Measurements from ENCODE around the gene GLI2. TPM values are rescaled to one million over a fixed set of nuclear protein-coding genes. Genes with fewer than 3 reads are reported as not detected.

Gene GLI2
- 13.0 and 18.4 TPM in 2 replicates for total RNA-seq (2014; rRNA removed; shearing (Covaris generic))

DNA sequence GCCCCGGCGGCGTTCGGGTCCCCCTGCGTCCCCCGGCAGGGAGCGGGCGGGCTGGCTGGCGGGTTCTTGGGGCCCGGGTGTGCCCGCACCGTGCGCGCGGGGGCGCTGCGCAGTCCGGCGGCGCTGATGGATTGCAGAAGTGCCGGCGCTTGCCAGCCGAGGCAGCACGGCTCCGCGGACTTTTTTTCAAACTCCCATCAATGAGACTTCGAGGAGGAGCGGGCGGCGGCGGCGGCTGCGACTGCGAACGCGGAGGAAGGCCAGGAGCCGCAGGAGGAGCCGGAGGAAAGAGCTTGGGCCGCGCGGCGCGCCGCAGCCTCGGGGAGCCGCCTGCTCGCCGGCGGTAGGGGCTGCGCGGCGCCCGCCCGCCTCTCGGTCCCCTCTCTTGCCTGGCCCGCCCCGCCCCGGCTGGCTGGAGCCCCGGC is at the start of gene GLI2:
GLI2 (plus strand) TSS at position 123 of the 425 bp plus-strand sequence. CDS start 61,453 bp downstream, outside the sequence.
- Histone ChIP-seq H3K4me1 (peaks cover 29% of the 10 kb centered on the region), H3K27ac (peak within 1 kb of the TSS; percentile 69), H3K9me3 (replicated peaks) (no peaks in the 10 kb centered on the region), H3K27me3 (no peaks in the 10 kb centered on the region), H3K36me3 (no peaks in the 10 kb centered on the region), H3K4me3 (peak within 1 kb of the TSS; percentile 88)
- peak; percentile 84 to 88 for DNase-seq

DNA sequence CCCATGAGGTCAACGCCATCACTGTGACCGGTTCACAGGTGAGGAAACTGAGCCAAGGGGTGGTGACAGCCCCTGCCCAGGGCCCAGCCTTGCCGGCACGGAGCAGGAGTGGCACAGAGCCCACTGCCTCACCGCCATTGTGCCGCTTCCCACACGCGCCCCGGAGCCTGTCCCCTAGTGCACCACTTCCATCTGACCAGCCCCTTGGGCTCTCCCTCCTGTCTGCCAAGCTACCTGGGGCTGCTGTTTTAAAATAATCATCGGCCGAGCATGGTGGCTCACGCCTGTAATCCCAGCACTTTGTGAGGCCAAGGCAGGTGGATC is 49.7 kb upstream of the GLI2 start:
- Histone ChIP-seq H3K4me3 (no peak overlapping the region), H3K9me3 (replicated peaks) (no peaks in the 10 kb centered on the region; the same call in 1 of the 2 replicates), H3K36me3 (no peaks in the 10 kb centered on the region), H3K4me1 (peaks cover 11% of the 10 kb centered on the region; the same call in 1 of the 2 replicates), H3K27ac (no peak overlapping the region), H3K27me3 (no peaks in the 10 kb centered on the region)
- DNase-seq: no peak

DNA sequence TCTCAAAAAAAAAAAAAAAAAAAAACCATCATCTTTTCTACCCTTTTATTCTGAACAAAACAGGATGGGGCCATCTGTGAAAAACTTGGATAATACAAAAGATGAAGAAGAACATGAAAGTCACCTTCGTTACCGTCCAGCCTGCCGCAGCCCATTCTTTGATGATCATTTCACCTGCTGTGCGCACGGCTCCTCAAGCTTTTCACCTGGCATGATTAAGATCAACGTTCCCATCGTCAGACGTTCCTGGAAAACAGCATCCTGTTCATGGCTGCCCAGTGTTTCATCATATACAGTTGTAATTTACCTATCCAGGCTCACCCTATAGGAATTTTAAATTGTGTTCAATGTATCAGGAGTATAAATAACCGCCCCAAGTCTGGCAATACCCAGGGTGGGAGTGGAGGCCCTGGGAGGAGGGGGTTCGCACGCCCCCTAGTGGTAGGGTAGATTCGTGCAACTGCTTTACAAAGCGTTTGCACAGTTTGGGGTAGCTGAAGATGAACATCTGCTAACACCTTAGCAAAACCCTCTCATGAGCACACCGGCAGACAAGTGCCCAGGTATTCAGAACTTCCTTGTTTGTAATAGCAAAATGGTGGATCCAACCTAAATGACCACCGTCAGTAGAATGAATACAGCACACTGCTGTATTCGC is 49.0 kb upstream of the GLI2 start:
- DNase-seq: no peak
- Histone ChIP-seq H3K27ac (no peak overlapping the region), H3K4me3 (no peak overlapping the region), H3K4me1 (peaks cover 11% of the 10 kb centered on the region; the same call in 1 of the 2 replicates), H3K36me3 (no peaks in the 10 kb centered on the region), H3K9me3 (replicated peaks) (no peaks in the 10 kb centered on the region; the same call in 1 of the 2 replicates), H3K27me3 (no peaks in the 10 kb centered on the region)

DNA sequence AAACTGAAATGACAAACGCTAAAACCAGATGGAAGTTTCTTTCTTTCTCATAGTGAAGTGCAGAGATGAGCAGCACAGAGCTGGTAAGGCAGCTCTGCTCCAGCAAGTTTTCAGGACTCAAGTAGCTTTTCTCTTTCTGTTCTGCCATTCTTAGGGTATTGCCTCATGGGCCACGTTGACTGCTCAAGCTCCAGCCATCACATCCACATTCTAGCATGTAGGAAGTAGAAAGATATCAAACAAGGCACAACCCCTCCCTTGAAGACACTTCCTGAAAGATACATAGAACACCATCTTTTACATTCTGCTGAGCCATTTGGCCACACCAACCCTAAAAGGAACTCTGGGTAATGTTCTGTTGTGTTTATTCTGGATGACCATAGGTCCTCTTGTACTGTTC is 48.5 kb upstream of the GLI2 start:
- no peaks in the 10 kb centered on the region; the same call in 1 of the 2 replicates for H3K9me3 ChIP-seq (replicated peaks)
- H3K27ac ChIP-seq: no peak overlapping the region
- H3K36me3 ChIP-seq: no peaks in the 10 kb centered on the region
- H3K4me3 ChIP-seq: no peak overlapping the region
- no peak for DNase-seq
- H3K4me1 ChIP-seq: peaks cover 11% of the 10 kb centered on the region; the same call in 1 of the 2 replicates
- H3K27me3 ChIP-seq: no peaks in the 10 kb centered on the region

DNA sequence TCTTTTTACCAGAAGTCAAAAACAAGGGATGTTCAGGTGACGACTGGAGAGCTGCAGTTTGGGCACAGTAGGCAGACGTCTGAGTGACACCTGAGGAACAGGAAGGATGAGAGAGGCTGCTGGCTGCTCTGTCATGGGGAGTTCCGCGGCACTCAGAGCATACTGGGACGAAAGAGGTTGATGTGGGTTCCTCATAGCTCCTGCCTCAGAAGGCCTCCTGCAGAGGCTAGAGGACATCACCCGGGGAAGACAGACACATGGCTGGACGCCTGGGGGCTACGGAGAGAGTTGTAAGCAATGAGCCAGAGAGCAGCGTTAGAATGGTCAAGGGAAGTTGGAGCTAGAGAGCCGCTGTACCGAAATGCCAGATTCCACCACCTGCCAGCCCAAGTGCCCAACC is 45.1 kb upstream of the GLI2 start:
- Histone ChIP-seq H3K4me1 (peaks cover 4% of the 10 kb centered on the region), H3K4me3 (no peak overlapping the region), H3K27me3 (no peaks in the 10 kb centered on the region; the same call in 1 of the 2 replicates), H3K9me3 (replicated peaks) (no peaks in the 10 kb centered on the region; the same call in 1 of the 2 replicates), H3K27ac (no peak overlapping the region), H3K36me3 (no peaks in the 10 kb centered on the region)
- DNase-seq: no peak

DNA sequence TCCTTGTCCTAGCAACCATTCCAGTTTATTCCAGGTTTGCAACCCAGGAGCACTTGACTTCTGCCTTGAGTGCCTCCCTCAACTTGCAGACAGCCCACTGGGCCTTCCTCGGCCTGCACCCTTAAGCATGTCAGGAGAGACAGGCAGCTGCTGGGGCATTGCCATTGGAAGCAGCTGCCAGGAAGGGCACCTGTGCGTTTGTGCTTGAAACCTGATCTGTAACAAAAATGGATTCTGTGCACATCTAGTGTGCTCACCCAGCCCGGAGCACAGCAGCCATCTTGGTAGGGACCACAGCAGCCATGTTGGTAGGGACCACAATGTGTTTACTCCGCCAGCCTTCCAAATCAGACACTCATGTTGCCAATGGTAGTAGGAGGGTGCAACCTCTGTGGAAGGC is 44.3 kb upstream of the GLI2 start:
- peak in 1 of 2 experiments; percentile 51 for DNase-seq
- no peaks in the 10 kb centered on the region for H3K36me3 ChIP-seq

DNA sequence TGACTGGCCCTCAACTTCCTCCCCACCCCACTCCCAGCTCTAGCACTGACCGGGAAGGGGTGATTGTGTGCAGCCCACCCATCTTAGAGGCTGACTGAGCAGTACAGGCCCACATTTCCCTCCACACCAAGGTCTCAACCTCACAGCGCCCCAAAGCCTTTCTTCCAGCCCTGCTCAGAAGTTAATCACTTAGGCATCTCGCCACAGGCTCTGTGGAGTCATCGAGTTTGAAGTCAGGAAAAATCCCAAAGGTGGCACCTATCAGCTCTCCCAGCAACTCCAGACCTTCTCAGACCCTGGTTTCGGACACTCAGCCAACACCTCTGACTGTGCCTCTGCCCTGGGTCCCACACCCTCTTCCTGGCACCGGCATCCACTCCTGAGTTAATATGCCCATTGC is 43.0 kb upstream of the GLI2 start:
- H3K27ac ChIP-seq: no peak overlapping the region
- H3K4me3 ChIP-seq: no peak overlapping the region
- DNase-seq: no peak
- H3K9me3 ChIP-seq (replicated peaks): no peaks in the 10 kb centered on the region; the same call in 1 of the 2 replicates
- H3K36me3 ChIP-seq: no peaks in the 10 kb centered on the region
- no peaks in the 10 kb centered on the region; the same call in 1 of the 2 replicates for H3K27me3 ChIP-seq
- peaks cover 7% of the 10 kb centered on the region for H3K4me1 ChIP-seq

More for the DNA sequence above, 44.3 kb upstream of the GLI2 start:
- H3K4me3 ChIP-seq: no peak overlapping the region
- peaks cover 7% of the 10 kb centered on the region for H3K4me1 ChIP-seq
- H3K27me3 ChIP-seq: no peaks in the 10 kb centered on the region; the same call in 1 of the 2 replicates
- H3K27ac ChIP-seq: no peak overlapping the region
- no peaks in the 10 kb centered on the region; the same call in 1 of the 2 replicates for H3K9me3 ChIP-seq (replicated peaks)

DNA sequence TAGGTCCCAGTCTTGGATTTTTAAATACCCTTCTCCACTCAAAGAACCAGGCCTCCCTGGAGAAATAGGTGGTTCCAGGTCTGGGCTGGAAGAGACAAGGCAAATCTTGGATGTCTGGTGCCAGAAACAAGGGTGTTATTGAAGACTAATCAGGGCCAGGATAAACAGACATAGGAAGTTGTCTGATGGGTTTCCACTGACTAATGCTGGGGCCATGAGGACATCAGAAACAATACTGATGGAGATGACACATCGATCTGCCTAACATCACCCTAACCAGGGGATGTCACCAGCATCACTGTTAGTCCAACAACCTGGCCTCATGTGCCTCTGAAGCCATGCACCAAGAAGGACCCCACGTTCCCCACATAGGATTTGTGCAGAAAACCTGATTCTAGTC is 42.5 kb upstream of the GLI2 start:
- no peaks in the 10 kb centered on the region; the same call in 1 of the 2 replicates for H3K9me3 ChIP-seq (replicated peaks)
- H3K4me1 ChIP-seq: peaks cover 7% of the 10 kb centered on the region
- no peaks in the 10 kb centered on the region for H3K36me3 ChIP-seq
- no peak for DNase-seq
- H3K27me3 ChIP-seq: no peaks in the 10 kb centered on the region; the same call in 1 of the 2 replicates
- H3K27ac ChIP-seq: no peak overlapping the region
- no peak overlapping the region for H3K4me3 ChIP-seq

DNA sequence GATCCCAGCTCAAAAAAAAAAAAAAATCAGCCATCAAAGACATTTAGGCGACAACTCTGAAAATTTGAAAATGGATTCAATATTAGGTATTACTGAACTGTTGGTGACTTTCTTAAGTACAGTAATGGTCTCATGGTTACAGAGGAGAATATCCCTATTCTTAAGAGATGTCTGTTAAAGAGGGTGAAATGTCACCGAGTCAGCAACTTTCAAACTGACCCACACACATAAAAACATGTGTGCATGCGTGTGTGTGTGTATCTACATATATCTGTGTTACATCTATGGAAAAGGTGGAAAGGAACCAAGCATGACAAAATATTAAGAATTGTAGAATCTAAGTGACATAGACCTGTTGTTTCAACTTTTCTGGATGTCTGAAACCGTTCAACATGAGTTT is 41.6 kb upstream of the GLI2 start:
- no peak for DNase-seq
- H3K4me3 ChIP-seq: no peak overlapping the region
- H3K4me1 ChIP-seq: peaks cover 7% of the 10 kb centered on the region
- no peak overlapping the region for H3K27ac ChIP-seq
- no peaks in the 10 kb centered on the region; the same call in 1 of the 2 replicates for H3K9me3 ChIP-seq (replicated peaks)
- no peaks in the 10 kb centered on the region; the same call in 1 of the 2 replicates for H3K27me3 ChIP-seq
- no peaks in the 10 kb centered on the region for H3K36me3 ChIP-seq

DNA sequence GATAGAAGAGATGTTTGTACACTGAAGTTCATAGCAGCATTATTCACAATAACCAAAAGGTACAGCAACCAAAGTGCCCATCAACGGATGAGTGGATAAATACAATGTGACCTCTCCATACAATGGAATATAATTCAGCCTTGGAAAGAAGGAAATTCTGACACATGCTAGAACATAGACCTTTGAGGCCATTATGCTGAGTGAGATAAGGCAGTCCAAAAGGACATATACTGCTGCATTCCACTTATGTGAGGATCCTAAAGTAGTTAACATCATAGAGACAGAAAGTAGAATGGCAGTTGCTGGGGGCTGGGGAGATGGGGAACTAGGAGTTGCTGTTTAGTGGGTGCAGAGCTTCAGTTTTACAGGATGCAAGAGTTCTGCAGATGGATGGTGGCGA is 38.2 kb upstream of the GLI2 start:
- no peak overlapping the region for H3K27ac ChIP-seq
- no peaks in the 10 kb centered on the region for H3K36me3 ChIP-seq
- no peaks in the 10 kb centered on the region; the same call in 1 of the 2 replicates for H3K27me3 ChIP-seq
- no peak overlapping the region for H3K4me3 ChIP-seq
- peaks cover 7% of the 10 kb centered on the region for H3K4me1 ChIP-seq
- no peak for DNase-seq
- no peaks in the 10 kb centered on the region for H3K9me3 ChIP-seq (replicated peaks)

DNA sequence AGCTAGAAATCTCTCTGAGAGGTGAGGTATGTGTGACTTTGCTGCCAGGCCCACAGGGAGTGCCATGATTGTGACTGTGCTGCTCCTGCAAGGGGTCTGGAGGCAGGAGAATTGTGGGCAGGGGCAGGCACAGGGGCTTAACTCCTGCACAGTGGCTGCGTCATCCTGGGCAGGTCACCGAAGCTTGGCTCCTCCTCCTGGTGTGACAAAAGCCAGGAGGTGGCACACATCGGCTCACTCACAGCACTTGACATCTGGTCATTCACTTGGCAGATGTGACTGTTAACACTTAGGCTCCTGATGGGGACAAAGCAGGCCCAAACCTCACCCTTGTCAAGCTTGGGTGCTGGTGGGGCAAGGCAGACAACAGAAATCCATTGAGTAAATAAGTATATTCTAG is 36.4 kb upstream of the GLI2 start:
- no peak for DNase-seq
- peaks cover 7% of the 10 kb centered on the region for H3K4me1 ChIP-seq
- H3K36me3 ChIP-seq: no peaks in the 10 kb centered on the region
- no peaks in the 10 kb centered on the region for H3K9me3 ChIP-seq (replicated peaks)
- no peak overlapping the region for H3K4me3 ChIP-seq
- H3K27me3 ChIP-seq: no peaks in the 10 kb centered on the region; the same call in 1 of the 2 replicates
- H3K27ac ChIP-seq: no peak overlapping the region

DNA sequence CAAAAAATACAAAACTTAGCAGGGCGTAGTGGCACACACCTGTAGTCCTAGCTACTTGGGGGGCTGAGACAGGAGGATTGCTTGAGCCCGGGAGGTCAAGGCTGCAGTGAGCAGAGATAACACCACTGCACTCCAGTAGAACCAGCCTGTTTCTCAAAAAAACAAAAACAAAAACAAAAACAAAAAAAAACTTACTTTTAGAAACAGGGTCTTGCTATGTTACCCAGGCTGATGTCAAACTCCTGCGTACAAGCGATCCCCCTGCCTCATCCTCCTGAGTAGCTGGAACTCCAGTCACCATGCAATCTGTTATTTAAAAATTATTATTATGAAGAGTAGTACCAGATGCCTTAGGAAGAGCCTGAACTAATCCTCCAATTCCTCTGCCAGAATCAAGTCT is 35.0 kb upstream of the GLI2 start:
- no peak overlapping the region for H3K4me3 ChIP-seq
- no peak for DNase-seq

DNA sequence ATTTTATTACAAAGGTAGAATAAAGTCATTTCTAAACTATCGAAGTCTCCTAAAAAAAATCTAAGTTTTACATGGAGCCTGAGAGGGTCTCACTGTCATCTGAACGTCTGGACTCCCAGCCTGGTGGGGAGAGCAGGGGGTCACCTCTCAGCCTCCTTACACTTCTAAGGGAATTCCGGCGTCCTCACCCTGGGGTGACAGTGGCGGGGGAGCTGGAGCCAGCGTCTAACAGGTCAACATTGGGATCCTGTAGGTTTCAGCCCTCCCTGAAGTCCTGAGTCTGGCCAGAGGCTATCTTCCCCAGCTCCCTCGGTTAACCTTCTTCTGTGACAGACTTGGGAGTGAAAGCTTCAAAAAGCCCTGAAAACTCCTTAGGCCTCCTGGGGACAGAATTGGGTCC is 34.6 kb upstream of the GLI2 start:
- no peaks in the 10 kb centered on the region for H3K36me3 ChIP-seq
- H3K9me3 ChIP-seq (replicated peaks): no peaks in the 10 kb centered on the region
- no peak overlapping the region for H3K4me3 ChIP-seq
- H3K4me1 ChIP-seq: peaks cover under 1% of the 10 kb centered on the region; the same call in 1 of the 2 replicates
- no peak overlapping the region for H3K27ac ChIP-seq
- H3K27me3 ChIP-seq: no peaks in the 10 kb centered on the region
- DNase-seq: no peak

More for the DNA sequence above, 35.0 kb upstream of the GLI2 start:
- peaks cover 4% of the 10 kb centered on the region for H3K4me1 ChIP-seq
- H3K36me3 ChIP-seq: no peaks in the 10 kb centered on the region
- H3K9me3 ChIP-seq (replicated peaks): no peaks in the 10 kb centered on the region
- no peaks in the 10 kb centered on the region for H3K27me3 ChIP-seq
- no peak overlapping the region for H3K27ac ChIP-seq

DNA sequence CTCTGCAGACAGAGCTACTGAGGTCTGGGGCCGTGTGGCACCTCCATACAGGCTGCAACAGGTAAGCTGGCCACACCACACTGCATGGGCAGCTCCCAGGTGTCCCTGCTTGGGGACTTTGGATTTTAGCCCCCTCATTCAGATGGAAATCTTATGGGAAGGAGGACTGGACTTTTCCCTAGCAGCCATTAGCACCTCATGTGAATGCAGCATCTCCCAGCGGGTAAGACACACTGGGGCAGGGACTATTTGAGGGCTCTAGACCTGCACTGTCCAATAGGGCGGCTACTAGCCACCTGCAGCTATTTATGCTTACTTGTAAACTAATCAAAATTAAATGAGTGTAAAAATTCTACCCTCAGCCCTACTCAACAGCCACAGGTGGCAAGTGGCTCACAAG is 34.2 kb upstream of the GLI2 start:
- no peak overlapping the region for H3K27ac ChIP-seq
- no peaks in the 10 kb centered on the region for H3K9me3 ChIP-seq (replicated peaks)
- DNase-seq: no peak

DNA sequence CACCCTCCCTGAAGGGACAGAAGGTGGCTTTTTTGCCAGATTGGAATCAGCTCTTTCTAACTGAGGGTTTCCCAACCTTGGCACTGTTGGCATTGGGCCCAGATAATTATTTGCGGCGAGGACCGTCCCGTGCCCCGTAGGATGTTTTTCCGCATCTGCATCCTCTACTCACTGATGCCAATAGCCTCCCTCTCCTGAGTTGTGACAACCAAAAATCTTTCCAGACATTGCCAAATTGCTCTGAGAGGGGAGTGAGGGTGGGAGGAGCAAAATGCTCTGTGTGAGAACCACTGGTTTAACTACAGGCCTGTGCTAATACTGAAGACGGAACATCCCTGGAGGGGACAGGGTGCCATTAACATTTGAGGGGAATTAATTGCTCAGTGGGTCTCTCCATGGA is 33.6 kb upstream of the GLI2 start:
- Histone ChIP-seq H3K27ac (no peak overlapping the region), H3K4me1 (no peaks in the 10 kb centered on the region)

More for the DNA sequence above, 34.2 kb upstream of the GLI2 start:
- no peaks in the 10 kb centered on the region for H3K27me3 ChIP-seq
- H3K4me1 ChIP-seq: no peaks in the 10 kb centered on the region
- no peaks in the 10 kb centered on the region for H3K36me3 ChIP-seq
- H3K4me3 ChIP-seq: no peak overlapping the region

DNA sequence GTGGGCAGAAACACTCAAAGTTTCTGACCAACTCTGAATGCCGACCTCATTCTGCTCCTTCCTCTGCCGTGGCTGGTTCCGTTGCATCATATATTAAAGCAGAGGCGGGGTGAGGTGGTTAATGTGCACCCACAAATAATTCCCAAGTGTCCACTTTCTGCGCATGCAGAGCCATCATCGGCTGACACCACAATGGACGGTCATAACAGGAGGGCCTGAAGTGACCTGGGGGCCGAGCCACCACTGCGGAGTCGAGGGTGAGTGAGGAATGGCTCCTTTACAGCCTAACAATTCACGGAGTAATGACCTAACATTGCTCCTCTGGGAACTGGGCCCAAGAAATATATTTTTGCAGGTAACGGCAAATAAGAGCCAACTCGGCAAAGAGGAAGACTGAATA is 32.9 kb upstream of the GLI2 start:
- H3K27me3 ChIP-seq: no peaks in the 10 kb centered on the region
- no peak overlapping the region for H3K27ac ChIP-seq
- no peaks in the 10 kb centered on the region for H3K9me3 ChIP-seq (replicated peaks)
- H3K4me3 ChIP-seq: no peak overlapping the region
- H3K36me3 ChIP-seq: no peaks in the 10 kb centered on the region
- DNase-seq: no peak
- H3K4me1 ChIP-seq: no peaks in the 10 kb centered on the region

More for the DNA sequence above, 33.6 kb upstream of the GLI2 start:
- no peak for DNase-seq
- H3K27me3 ChIP-seq: no peaks in the 10 kb centered on the region
- no peak overlapping the region for H3K4me3 ChIP-seq
- no peaks in the 10 kb centered on the region for H3K9me3 ChIP-seq (replicated peaks)
- no peaks in the 10 kb centered on the region for H3K36me3 ChIP-seq
